Suprapubic skin (tissue), 4 donors: ENCODE data around the gene CDCA7L. TPM values are rescaled to one million over a fixed set of nuclear protein-coding genes. Genes with fewer than 3 reads are reported as not detected.

Experiments used
- DNase-seq, 2 donors: peaks; one replicate each; pipeline ENCODE4 v3.0.0-alpha.2; 2019; ENCODE audit warnings: low spot score in 2 of 2
- H3K27ac ChIP-seq: fragments of 200-600 bp; sonication (generic); one replicate; pipeline ENCODE4 v1.5.1; 2019
- H3K27me3 ChIP-seq: fragments of 200-600 bp; sonication (generic); one replicate; pipeline ENCODE4 v1.5.1; 2019
- H3K36me3 ChIP-seq: fragments of 200-600 bp; sonication (generic); one replicate; pipeline ENCODE4 v1.5.1; 2019
- H3K4me1 ChIP-seq: fragments of 200-600 bp; sonication (generic); one replicate; pipeline ENCODE4 v1.5.1; 2019
- H3K4me3 ChIP-seq: fragments of 200-600 bp; sonication (generic); one replicate; pipeline ENCODE4 v1.5.1; 2019; ENCODE audit warnings: mild to moderate bottlenecking
- H3K9me3 ChIP-seq: fragments of 200-600 bp; sonication (generic); one replicate; pipeline ENCODE4 v1.5.1; 2019
- CTCF ChIP-seq, 2 donors: fragments of 200-600 bp in 1 of 2; fragments of 450-650 bp in 1 of 2; sonication (generic) in 1 of 2; IDR thresholded peaks; one replicate each; pipeline ENCODE4 v1.5.1; 2016 to 2019; ENCODE audit warnings: antibody characterized with exemption in 2 of 2, mild to moderate bottlenecking in 1 of 2, moderate library complexity in 1 of 2
- EP300 ChIP-seq: sonication (generic); formaldehyde crosslinking; IDR thresholded peaks from one replicate; pipeline ENCODE4 v1.6.1; 2017; ENCODE audit warnings: antibody characterized with exemption
- POLR2A ChIP-seq, 2 donors: fragments of 450-650 bp; IDR thresholded peaks; one replicate each; pipeline ENCODE4 v1.6.1; 2017; ENCODE audit warnings: antibody characterized with exemption in 2 of 2, mild to moderate bottlenecking in 2 of 2, moderate library complexity in 2 of 2
- POLR2AphosphoS5 ChIP-seq, 3 donors: sonication (generic); formaldehyde crosslinking; IDR thresholded peaks; one replicate each; pipeline ENCODE4 v1.6.1; 2017; ENCODE audit warnings: antibody characterized with exemption in 3 of 3
- WGBS: methylation state at CpG from one replicate; pipeline ENCODE4 v1.1.5; 2018; 5-methylcytosine and 5-hydroxymethylcytosine counted together
- total RNA-seq, 4 donors: library from RNA; depleted of rRNA; stranded (reverse); fragments of >200 nt; gene quantifications; one replicate each; pipeline ENCODE4 v1.1.0, GENCODE V29; 2016

The CDCA7L gene
- total RNA-seq, 4 donors from 2014 or later, result 26.2 to 138 (median 44.0) TPM

GRCh38 chr7:21944616-21945453 is 864 bp downstream of the CDCA7L start:
- Histone ChIP-seq H3K4me1 (peaks cover 37% of the 10 kb centered on the region), H3K4me3 (peak overlapping the region; percentile 70), H3K27ac (peak overlapping the region; percentile 84), H3K36me3 (no peaks in the 10 kb centered on the region), H3K27me3 (no peaks in the 10 kb centered on the region), H3K9me3 (no peaks in the 10 kb centered on the region)
- DNase-seq, result no peak
- 2% methylated on average over 34 of the region's 34 CpGs for WGBS
- TF ChIP-seq EP300, result no peak
- no peak for TF ChIP-seq POLR2AphosphoS5 (IDR thresholded peaks at IDR 0.05)
- no peak for TF ChIP-seq CTCF (IDR thresholded peaks at IDR 0.05)
- TF ChIP-seq POLR2A (IDR thresholded peaks at IDR 0.05), result no peak

GRCh38 chr7:21943436-21943835 is 2.3 kb downstream of the CDCA7L start:
- no peak for DNase-seq
- H3K36me3 ChIP-seq, result no peaks in the 10 kb centered on the region
- H3K4me1 ChIP-seq, result peaks cover 37% of the 10 kb centered on the region
- TF ChIP-seq CTCF (IDR thresholded peaks at IDR 0.05) (no peak), POLR2A (IDR thresholded peaks at IDR 0.05) (no peak), EP300 (no peak), POLR2AphosphoS5 (IDR thresholded peaks at IDR 0.05) (no peak)
- no peak overlapping the region for H3K4me3 ChIP-seq
- H3K9me3 ChIP-seq, result no peaks in the 10 kb centered on the region
- WGBS, result 87% methylated on average over 5 of the region's 5 CpGs
- no peak overlapping the region for H3K27ac ChIP-seq
- no peaks in the 10 kb centered on the region for H3K27me3 ChIP-seq

GRCh38 chr7:21942955-21943354 is 2.7 kb downstream of the CDCA7L start:
- Histone ChIP-seq H3K36me3 (no peaks in the 10 kb centered on the region), H3K9me3 (no peaks in the 10 kb centered on the region), H3K27ac (no peak overlapping the region), H3K27me3 (no peaks in the 10 kb centered on the region), H3K4me3 (no peak overlapping the region), H3K4me1 (peaks cover 37% of the 10 kb centered on the region)
- no peak for DNase-seq
- 62% methylated on average over 6 of the region's 6 CpGs for WGBS
- TF ChIP-seq POLR2AphosphoS5 (IDR thresholded peaks at IDR 0.05), result no peak
- TF ChIP-seq CTCF (IDR thresholded peaks at IDR 0.05), result no peak

GRCh38 chr7:21941611-21942141 is 4.0 kb downstream of the CDCA7L start:
- 38% methylated on average over 3 of the region's 3 CpGs for WGBS

More at GRCh38 chr7:21941611-21942141, 4.0 kb downstream of the CDCA7L start:
- Histone ChIP-seq H3K27ac (no peak overlapping the region), H3K27me3 (no peaks in the 10 kb centered on the region), H3K4me3 (no peak overlapping the region), H3K9me3 (no peaks in the 10 kb centered on the region), H3K4me1 (peaks cover 37% of the 10 kb centered on the region), H3K36me3 (no peaks in the 10 kb centered on the region)
- no peak for DNase-seq
- TF ChIP-seq CTCF (IDR thresholded peaks at IDR 0.05), result no peak
- TF ChIP-seq EP300, result no peak
- TF ChIP-seq POLR2A (IDR thresholded peaks at IDR 0.05), result no peak
- TF ChIP-seq POLR2AphosphoS5 (IDR thresholded peaks at IDR 0.05), result no peak
